HepG2 (cell line): ENCODE results near the gene WDR81. TPM values are rescaled to one million over a fixed set of nuclear protein-coding genes. Genes with fewer than 3 reads are reported as not detected.

Experiments
- DR1 ChIP-seq: sonication (generic); formaldehyde crosslinking; IDR thresholded peaks from 2 replicates; pipeline ENCODE4 v1.8.0; 2021; ENCODE audit warnings: mild to moderate bottlenecking, missing genetic modification reagents, inconsistent platforms
- EZH2 ChIP-seq: conservative IDR thresholded peaks from 2 replicates; pipeline ENCODE4 v1.6.1; 2012; ENCODE audit warnings: mild to moderate bottlenecking, low read depth, low read length, moderate library complexity
- HIVEP1 ChIP-seq: sonication (generic); formaldehyde crosslinking; IDR thresholded peaks from 2 replicates; pipeline ENCODE4 v1.4.0; 2020; ENCODE audit warnings: mild to moderate bottlenecking, missing genetic modification reagents
- HMGXB4 ChIP-seq, 2 experiments: sonication (generic) in 1 of 2; formaldehyde crosslinking in 1 of 2; IDR thresholded peaks; 2 replicates each; pipeline versions ENCODE4 v1.4.0 to v1.6.1; 2018 to 2020; ENCODE audit warnings: missing genetic modification reagents in 2 of 2, borderline replicate concordance in 1 of 2, low read depth in 1 of 2, mild to moderate bottlenecking in 1 of 2, missing biosample characterization in 1 of 2
- KMT2A ChIP-seq: sonication (generic); formaldehyde crosslinking; IDR thresholded peaks from 2 replicates; pipeline ENCODE4 v1.4.0; 2020; ENCODE audit warnings: missing genetic modification reagents
- MLX ChIP-seq: IDR thresholded peaks from 2 replicates; pipeline ENCODE4 v1.6.1; 2016
- NFATC3 ChIP-seq: sonication (generic); formaldehyde crosslinking; IDR thresholded peaks from 2 replicates; pipeline ENCODE4 v1.5.1; 2020; ENCODE audit warnings: mild to moderate bottlenecking, missing genetic modification reagents
- PCBP1 ChIP-seq: fragments of 200-400 bp; formaldehyde crosslinking; IDR thresholded peaks from 2 replicates; pipeline ENCODE4 v1.6.1; 2017; ENCODE audit warnings: mild to moderate bottlenecking, low read depth, low read length, borderline replicate concordance
- SOX13 ChIP-seq, 3 experiments: fragments of 450-650 bp in 1 of 3; sonication (generic) in 1 of 3; formaldehyde crosslinking in 1 of 3; IDR thresholded peaks in 2 of 3; conservative IDR thresholded peaks in 1 of 3; 2 replicates each; pipeline versions ENCODE4 v1.5.0 to v1.6.1; 2016 to 2020; ENCODE audit warnings: antibody characterized with exemption in 1 of 3, mild to moderate bottlenecking in 1 of 3, missing compliant biosample characterization in 1 of 3, missing genetic modification reagents in 1 of 3, moderate library complexity in 1 of 3
- SOX5 ChIP-seq: IDR thresholded peaks from 2 replicates; pipeline ENCODE4 v1.6.1; 2016; ENCODE audit warnings: borderline replicate concordance
- TFAP4 ChIP-seq: sonication (generic); IDR thresholded peaks from 2 replicates; pipeline ENCODE4 v1.6.1; 2016; ENCODE audit warnings: low read depth, borderline replicate concordance
- ZBTB34 ChIP-seq: sonication (generic); formaldehyde crosslinking; IDR thresholded peaks from 2 replicates; pipeline ENCODE4 v1.8.0; 2022; ENCODE audit warnings: mild to moderate bottlenecking, missing genetic modification reagents
- ZC3H13 ChIP-seq: sonication (generic); formaldehyde crosslinking; IDR thresholded peaks from 2 replicates; pipeline ENCODE4 v1.8.1; 2023; ENCODE audit warnings: mild to moderate bottlenecking, missing genetic modification reagents, moderate library complexity
- ZC3H4 ChIP-seq: sonication (generic); formaldehyde crosslinking; IDR thresholded peaks from 2 replicates; pipeline ENCODE4 v1.4.0; 2020; ENCODE audit warnings: missing genetic modification reagents, borderline replicate concordance
- ZFP37 ChIP-seq: sonication (generic); formaldehyde crosslinking; IDR thresholded peaks from 2 replicates; pipeline ENCODE4 v1.4.0; 2020; ENCODE audit warnings: missing genetic modification reagents, borderline replicate concordance
- ZNF230 ChIP-seq: sonication (generic); formaldehyde crosslinking; IDR thresholded peaks from 2 replicates; pipeline ENCODE4 v1.4.0; 2020; ENCODE audit warnings: mild to moderate bottlenecking, missing genetic modification reagents
- ZNF264 ChIP-seq: sonication (generic); formaldehyde crosslinking; IDR thresholded peaks from 2 replicates; pipeline ENCODE4 v1.4.0; 2020; ENCODE audit warnings: missing genetic modification reagents
- ZNF354B ChIP-seq: sonication (generic); formaldehyde crosslinking; IDR thresholded peaks from 2 replicates; pipeline ENCODE4 v1.8.0; 2022; ENCODE audit warnings: mild to moderate bottlenecking, missing genetic modification reagents
- ZNF552 ChIP-seq: sonication (generic); formaldehyde crosslinking; IDR thresholded peaks from 2 replicates; pipeline ENCODE4 v1.9.0; 2022; ENCODE audit warnings: missing genetic modification reagents, mild to moderate bottlenecking, borderline replicate concordance
- ZNF556 ChIP-seq: sonication (generic); formaldehyde crosslinking; IDR thresholded peaks from 2 replicates; pipeline ENCODE4 v1.4.0; 2020; ENCODE audit warnings: mild to moderate bottlenecking, missing genetic modification reagents, borderline replicate concordance
- ZNF672 ChIP-seq: sonication (generic); formaldehyde crosslinking; IDR thresholded peaks from 2 replicates; pipeline ENCODE4 v1.8.1; 2022; ENCODE audit warnings: missing genetic modification reagents
- ZNF800 ChIP-seq: sonication (generic); formaldehyde crosslinking; IDR thresholded peaks from 2 replicates; pipeline ENCODE4 v1.4.0; 2020; ENCODE audit warnings: missing genetic modification reagents
- polyA plus RNA-seq, 8 experiments: library from polyadenylated mRNA; depleted of rRNA in 3 of 8; stranded (reverse) in 7 of 8; unstranded in 1 of 8; fragments of >200 nt; fragmentation: Illumina TruSeq in 4 of 8; extraction: Trizol in 4 of 8; gene quantifications; 2 replicates each; pipeline versions ENCODE4 v1.2.1 to v1.2.3, GENCODE V29; 2011 to 2016; ENCODE audit warnings: low read depth in 4 of 8, missing spikeins in 1 of 8, mixed read lengths in 1 of 8; ENCODE audit not compliant: insufficient read depth in 1 of 8
- total RNA-seq, 5 experiments: library from RNA; depleted of rRNA; stranded (reverse); fragments of >200 nt; fragmentation: Illumina TruSeq; extraction: Trizol; gene quantifications; 2 replicates each; pipeline ENCODE4 v1.2.3, GENCODE V29; 2016; ENCODE audit warnings: low read depth in 1 of 5

Gene WDR81
- total and polyA plus RNA-seq, 2 of the 13 experiments (the other 11 are each of a cell fraction or from before 2014, with no cell fraction given): 9.1 to 16.7 TPM

GRCh38 chr17:1762233-1762900 is 37.9 kb downstream of the WDR81 start (continued):
- peak; percentile 20; the same call in 1 of the 2 replicates for TF ChIP-seq ZNF800 (CRISPR knock-in tag)
- peak; percentile 85 for TF ChIP-seq DR1 (CRISPR knock-in tag)
- no peak for TF ChIP-seq HIVEP1 (CRISPR knock-in tag)
- TF ChIP-seq ZC3H13 (CRISPR knock-in tag): no peak
- no peak for TF ChIP-seq ZNF552 (CRISPR knock-in tag)
- TF ChIP-seq KMT2A (CRISPR knock-in tag): no peak
- TF ChIP-seq ZNF354B (CRISPR knock-in tag): no peak
- TF ChIP-seq EZH2: no peak
- peak; percentile 50; the same call in 1 of the 2 replicates for TF ChIP-seq SOX13 (IDR thresholded peaks at IDR 0.05)
- TF ChIP-seq SOX13 (CRISPR knock-in tag; conservative IDR thresholded peaks at IDR 0.05 in 1 of 2, IDR thresholded peaks at IDR 0.05 in 1 of 2): peak in 1 of 2 experiments; percentile 78; a peak in 2 of 4 replicates
- TF ChIP-seq TFAP4: peak; percentile 93
- 0 out of 2 replicates have a peak, but pooled peaks have one; percentile 13 for TF ChIP-seq ZNF264
- TF ChIP-seq ZNF672 (CRISPR knock-in tag): no peak
- TF ChIP-seq ZNF230 (CRISPR knock-in tag): peak; percentile 40; the same call in 1 of the 2 replicates
- peak; percentile 66; the same call in 1 of the 2 replicates for TF ChIP-seq SOX5 (CRISPR knock-in tag)
- TF ChIP-seq ZFP37 (CRISPR knock-in tag): no peak
- TF ChIP-seq ZC3H4 (CRISPR knock-in tag): 0 out of 2 replicates have a peak, but pooled peaks have one; percentile 47
- 0 out of 2 replicates have a peak, but pooled peaks have one; percentile 9 for TF ChIP-seq MLX (CRISPR knock-in tag)
- TF ChIP-seq HMGXB4 (CRISPR knock-in tag; IDR thresholded peaks at IDR 0.05; ENCODE audit: borderline replicate concordance in 1 of 2, low read depth in 1 of 2): no peak
- 0 out of 2 replicates have a peak, but pooled peaks have one; percentile 78 for TF ChIP-seq PCBP1
- TF ChIP-seq ZBTB34 (CRISPR knock-in tag): 0 out of 2 replicates have a peak, but pooled peaks have one; percentile 5
- no peak for TF ChIP-seq NFATC3 (CRISPR knock-in tag)
- TF ChIP-seq ZNF556 (CRISPR knock-in tag): 0 out of 2 replicates have a peak, but pooled peaks have one; percentile 27
